ENCODE data around the gene ZNF320. TPM values are rescaled to one million over a fixed set of nuclear protein-coding genes. Genes with fewer than 3 reads are reported as not detected.
A peak's percentile ranks its signal among the peaks of the same experiment; 100 is the strongest.

The ZNF320 gene
- total RNA-seq, 1 experiment from 2014 or later, result 26.1 TPM

DNA sequence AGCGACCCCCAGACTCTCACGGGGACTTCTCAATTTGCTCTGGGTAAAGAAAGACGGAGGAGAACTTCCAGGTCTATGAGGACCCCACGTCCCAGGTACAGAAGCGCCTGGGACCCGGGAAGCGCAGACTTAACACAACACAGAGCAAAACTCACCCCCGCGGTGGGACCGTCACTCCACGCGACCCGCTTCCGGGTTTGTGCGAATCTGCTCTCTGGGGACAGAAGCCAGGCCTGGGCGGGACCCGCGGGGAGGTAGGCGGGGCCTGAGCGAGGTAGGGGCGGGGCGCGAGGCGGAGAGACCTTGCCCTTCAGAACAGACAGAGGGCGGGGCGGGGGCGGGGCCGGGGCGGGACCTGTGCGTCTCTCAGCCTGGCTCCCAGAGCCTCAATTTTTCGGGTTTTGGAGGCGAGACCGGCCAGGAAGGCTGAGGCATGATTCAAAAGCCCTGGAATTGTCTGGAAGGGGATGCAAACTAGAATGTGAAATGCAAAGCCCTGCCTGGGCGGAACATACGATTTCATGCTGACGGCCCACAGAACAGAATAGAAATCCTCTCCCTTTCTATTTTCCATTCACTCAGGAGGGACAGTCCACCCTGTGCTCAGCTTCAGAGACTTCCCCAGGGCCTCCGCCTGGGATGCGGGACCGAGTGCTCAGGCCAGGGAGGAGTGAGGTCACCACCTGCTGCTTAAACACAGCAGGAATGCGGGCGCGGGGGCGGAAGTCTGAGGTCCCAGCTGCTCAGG is 45.1 kb upstream of the ZNF320 start:
- Histone ChIP-seq H3K9me3 (ENCODE audit: control insufficient read depth, low read depth, low read length) (no peaks in the 10 kb centered on the region), H4K8ac (replicated peaks; ENCODE audit: insufficient read length, low read depth, low read length) (no peak overlapping the region), H4K5ac (ENCODE audit: insufficient read length, low read depth, low read length) (no peak overlapping the region), H3K79me2 (ENCODE audit: insufficient read depth, low read length) (peaks cover 6% of the 10 kb centered on the region; the same call in 1 of the 2 replicates), H2AFZ (ENCODE audit: low read length) (no peak overlapping the region), H2BK15ac (ENCODE audit: low read depth, low read length) (no peak overlapping the region), H3K14ac (ENCODE audit: insufficient read depth, low read length) (peak overlapping the region; percentile 39), H4K91ac (ENCODE audit: insufficient read length, low read depth, low read length) (no peak overlapping the region), H3K27ac (ENCODE audit: insufficient read length, low read depth, low read length) (no peak overlapping the region), H3K56ac (ENCODE audit: insufficient read length, low read depth, low read length) (no peak overlapping the region), H3K27me3 (ENCODE audit: insufficient read depth, low read length) (no peaks in the 10 kb centered on the region), H2BK20ac (ENCODE audit: low read depth, low read length, poor library complexity, severe bottlenecking) (no peak overlapping the region), H3K4ac (ENCODE audit: low read depth, low read length) (no peak overlapping the region), H3K4me2 (ENCODE audit: insufficient read depth, insufficient read length, low read length) (peak overlapping the region; percentile 86), H2AK5ac (ENCODE audit: insufficient read length, low read length) (no peak overlapping the region), H2BK120ac (ENCODE audit: low read depth, low read length, poor library complexity, severe bottlenecking) (no peak overlapping the region), H3K18ac (ENCODE audit: insufficient read length, low read depth, low read length) (peak overlapping the region; percentile 70), H3K79me1 (ENCODE audit: insufficient read depth, low read depth, low read length, poor library complexity, severe bottlenecking) (peaks cover 6% of the 10 kb centered on the region), H3K23me2 (ENCODE audit: insufficient read length, low read depth, low read length, poor library complexity, severe bottlenecking) (peaks cover 4% of the 10 kb centered on the region), H3T11ph (ENCODE audit: low read length) (no peak overlapping the region), H3K4me1 (ENCODE audit: insufficient read depth, low read length) (peaks cover 6% of the 10 kb centered on the region; the same call in 1 of the 2 replicates), H4K20me1 (ENCODE audit: control insufficient read depth, insufficient read depth, insufficient read length) (no peaks in the 10 kb centered on the region), H3K9ac (ENCODE audit: extremely low read depth, insufficient read length, low read length) (peak overlapping the region; percentile 80), H2BK12ac (ENCODE audit: insufficient read length, low read depth, low read length) (no peak overlapping the region), H2BK5ac (ENCODE audit: insufficient read length, low read length) (no peak overlapping the region), H3K23ac (ENCODE audit: insufficient read length, low read depth, low read length) (no peak overlapping the region)
- H3K4me1 Mint-ChIP-seq, result peaks cover 34 to 49% of the 10 kb centered on the region in 2 experiments
- peak overlapping the region; percentile 90 to 97 (median 94) for H3K27ac Mint-ChIP-seq
- H3K27me3 Mint-ChIP-seq (ENCODE audit: low read depth), result no peaks in the 10 kb centered on the region; the same call in 1 of the 2 replicates
- H3K4me3 Mint-ChIP-seq, result peak overlapping the region; percentile 93 to 94
- H3K9me3 Mint-ChIP-seq, result peaks cover 3 to 4% of the 10 kb centered on the region in 2 experiments; a peak in 4 of 5 replicates
- DNase-seq, result peak; percentile 94
- no peak for TF ChIP-seq CTCF (conservative IDR thresholded peaks at IDR 0.05)
- H3K36me3 Mint-ChIP-seq (ENCODE audit: insufficient read depth in 1 of 3, low read depth in 3 of 3), result peaks cover 8 to 9% (median 8%) of the 10 kb centered on the region in 3 experiments; a peak in 3 of 7 replicates
- no CpG with 5 or more reads among the region's 43 CpGs for WGBS (ENCODE audit: extremely low coverage, insufficient read length, low lambda C conversion rate)
